ENCODE results near the gene ABLIM1. TPM values are rescaled to one million over a fixed set of nuclear protein-coding genes. Genes with fewer than 3 reads are reported as not detected.

ABLIM1 gene
- total RNA-seq, 2 experiments from 2014 or later, result 62.3 to 64.1 TPM

- ChIA-PET POLR2A (no interaction called here), CTCF (no interaction called here)
- H3K4me3 Mint-ChIP-seq, result no peak overlapping the region
- no peaks in the 10 kb centered on the region for H3K9me3 Mint-ChIP-seq (ENCODE audit: insufficient read depth)
- H3K36me3 Mint-ChIP-seq (ENCODE audit: low read depth), result no peaks in the 10 kb centered on the region
- H3K27ac Mint-ChIP-seq, result no peak overlapping the region
- H3K27me3 Mint-ChIP-seq (ENCODE audit: low read depth), result peaks cover 2% of the 10 kb centered on the region
- H3K4me1 Mint-ChIP-seq (ENCODE audit: low read depth), result no peaks in the 10 kb centered on the region
- ATAC-seq (no peak), DNase-seq (no peak)
These were observed 19.1 kb downstream of the ABLIM1 start for GRCh38 chr10:114638821-114639625.

GRCh38 chr10:114635797-114636550, 22.1 kb downstream of the ABLIM1 start:
- ATAC-seq (no peak), DNase-seq (no peak)
- Mint-ChIP-seq H3K9me3 (ENCODE audit: insufficient read depth) (no peaks in the 10 kb centered on the region), H3K4me3 (no peak overlapping the region), H3K27me3 (ENCODE audit: low read depth) (peaks cover 25% of the 10 kb centered on the region), H3K4me1 (ENCODE audit: low read depth) (peaks cover 15% of the 10 kb centered on the region), H3K36me3 (ENCODE audit: low read depth) (no peaks in the 10 kb centered on the region), H3K27ac (no peak overlapping the region)
- ChIA-PET CTCF (no interaction called here), POLR2A (no interaction called here)

GRCh38 chr10:114635101-114635500, 23.0 kb downstream of the ABLIM1 start:
- no peak overlapping the region for H3K4me3 Mint-ChIP-seq
- ChIA-PET CTCF (no interaction called here), POLR2A (no interaction called here)
- ATAC-seq (no peak), DNase-seq (no peak)
- no peak overlapping the region for H3K27ac Mint-ChIP-seq
- H3K36me3 Mint-ChIP-seq (ENCODE audit: low read depth), result no peaks in the 10 kb centered on the region
- peaks cover 16% of the 10 kb centered on the region for H3K4me1 Mint-ChIP-seq (ENCODE audit: low read depth)
- peaks cover 31% of the 10 kb centered on the region for H3K27me3 Mint-ChIP-seq (ENCODE audit: low read depth)
- H3K9me3 Mint-ChIP-seq (ENCODE audit: insufficient read depth), result no peaks in the 10 kb centered on the region

- Mint-ChIP-seq H3K9me3 (ENCODE audit: insufficient read depth) (no peaks in the 10 kb centered on the region), H3K4me3 (no peak overlapping the region), H3K27ac (no peak overlapping the region), H3K4me1 (ENCODE audit: low read depth) (peaks cover 16% of the 10 kb centered on the region), H3K27me3 (ENCODE audit: low read depth) (peaks cover 36% of the 10 kb centered on the region), H3K36me3 (ENCODE audit: low read depth) (no peaks in the 10 kb centered on the region)
- no peak for ATAC-seq
- ChIA-PET CTCF (no interaction called here), POLR2A (no interaction called here)
- DNase-seq, result no peak
These were observed 23.5 kb downstream of the ABLIM1 start for GRCh38 chr10:114634609-114634979.

GRCh38 chr10:114632869-114633715, 25.0 kb downstream of the ABLIM1 start:
- ATAC-seq (no peak), DNase-seq (no peak)
- ChIA-PET CTCF (no interaction called here), POLR2A (no interaction called here)
- Mint-ChIP-seq H3K9me3 (ENCODE audit: insufficient read depth) (no peaks in the 10 kb centered on the region), H3K4me1 (ENCODE audit: low read depth) (peaks cover 16% of the 10 kb centered on the region), H3K36me3 (ENCODE audit: low read depth) (no peaks in the 10 kb centered on the region), H3K27ac (no peak overlapping the region), H3K27me3 (ENCODE audit: low read depth) (peaks cover 45% of the 10 kb centered on the region), H3K4me3 (no peak overlapping the region)

GRCh38 chr10:114631666-114632417, 26.2 kb downstream of the ABLIM1 start:
- POLR2A ChIA-PET, result no interaction called here
- DNase-seq (peak; percentile 24), ATAC-seq (peak; percentile 85)
- CTCF ChIA-PET, result interaction anchor here (0.9 to 1.4 kb wide), 3 partner anchors 19 to 72 kb away, joined by 3 read pairs; no protein-coding TSS in a partner anchor
- Mint-ChIP-seq H3K9me3 (ENCODE audit: insufficient read depth) (no peaks in the 10 kb centered on the region), H3K4me3 (peak overlapping the region; percentile 62), H3K36me3 (ENCODE audit: low read depth) (no peaks in the 10 kb centered on the region), H3K4me1 (ENCODE audit: low read depth) (peaks cover 16% of the 10 kb centered on the region), H3K27ac (no peak overlapping the region), H3K27me3 (ENCODE audit: low read depth) (peaks cover 45% of the 10 kb centered on the region)

GRCh38 chr10:114631090-114631665, 26.9 kb downstream of the ABLIM1 start:
- no peaks in the 10 kb centered on the region for H3K36me3 Mint-ChIP-seq (ENCODE audit: low read depth)
- H3K27ac Mint-ChIP-seq, result no peak overlapping the region
- ATAC-seq (no peak), DNase-seq (no peak)
- no peaks in the 10 kb centered on the region for H3K9me3 Mint-ChIP-seq (ENCODE audit: insufficient read depth)
- peak overlapping the region; percentile 62 for H3K4me3 Mint-ChIP-seq
- peaks cover 16% of the 10 kb centered on the region for H3K4me1 Mint-ChIP-seq (ENCODE audit: low read depth)
- H3K27me3 Mint-ChIP-seq (ENCODE audit: low read depth), result peaks cover 45% of the 10 kb centered on the region
- ChIA-PET POLR2A (interaction anchor here (0.6 kb wide), 1 partner anchor 14 kb away, joined by 3 read pairs; no protein-coding TSS in a partner anchor), CTCF (interaction anchor here (0.9 to 1.4 kb wide), 3 partner anchors 18 to 73 kb away, joined by 3 read pairs; no protein-coding TSS in a partner anchor)

GRCh38 chr10:114629824-114630730, 28.0 kb downstream of the ABLIM1 start:
- Mint-ChIP-seq H3K9me3 (ENCODE audit: insufficient read depth) (no peaks in the 10 kb centered on the region), H3K36me3 (ENCODE audit: low read depth) (no peaks in the 10 kb centered on the region), H3K4me1 (ENCODE audit: low read depth) (peaks cover 16% of the 10 kb centered on the region), H3K27me3 (ENCODE audit: low read depth) (peaks cover 45% of the 10 kb centered on the region), H3K27ac (no peak overlapping the region), H3K4me3 (no peak overlapping the region)
- ChIA-PET POLR2A (no interaction called here), CTCF (no interaction called here)
- DNase-seq (no peak), ATAC-seq (no peak)

- CTCF ChIA-PET, result no interaction called here
- DNase-seq (no peak), ATAC-seq (no peak)
- H3K4me1 Mint-ChIP-seq (ENCODE audit: low read depth), result peaks cover 22% of the 10 kb centered on the region
- no peaks in the 10 kb centered on the region for H3K36me3 Mint-ChIP-seq (ENCODE audit: low read depth)
- POLR2A ChIA-PET, result no interaction called here
- H3K27ac Mint-ChIP-seq, result no peak overlapping the region
- H3K9me3 Mint-ChIP-seq (ENCODE audit: insufficient read depth), result no peaks in the 10 kb centered on the region
- H3K27me3 Mint-ChIP-seq (ENCODE audit: low read depth), result peaks cover 45% of the 10 kb centered on the region
- no peak overlapping the region for H3K4me3 Mint-ChIP-seq
These were observed 28.8 kb downstream of the ABLIM1 start for GRCh38 chr10:114629083-114629823.

- no peak for ATAC-seq
- H3K27me3 Mint-ChIP-seq (ENCODE audit: low read depth), result peaks cover 40% of the 10 kb centered on the region
- H3K9me3 Mint-ChIP-seq (ENCODE audit: insufficient read depth), result no peaks in the 10 kb centered on the region
- H3K4me1 Mint-ChIP-seq (ENCODE audit: low read depth), result peaks cover 32% of the 10 kb centered on the region
- no peak overlapping the region for H3K4me3 Mint-ChIP-seq
- POLR2A ChIA-PET, result no interaction called here
- no peak for DNase-seq
- H3K27ac Mint-ChIP-seq, result no peak overlapping the region
- CTCF ChIA-PET, result no interaction called here
- H3K36me3 Mint-ChIP-seq (ENCODE audit: low read depth), result no peaks in the 10 kb centered on the region
These were observed 30.0 kb downstream of the ABLIM1 start for GRCh38 chr10:114628106-114628505.

All from activated CD8-positive, alpha-beta T cell treated with anti-CD3 and anti-CD28 coated beads, Interleukin-2, amount 10 ng/mL, durations not matched to agents 7 days and 5 days (primary cell).